ENCODE data around the gene NOP53. TPM values are rescaled to one million over a fixed set of nuclear protein-coding genes. Genes with fewer than 3 reads are reported as not detected.
A peak's percentile ranks its signal among the peaks of the same experiment; 100 is the strongest.

NOP53 gene
- total and polyA plus RNA-seq, 9 of the 15 experiments (the other 6 are each of a cell fraction or from before 2014, with no cell fraction given) = 6.5 to 274 (median 145) TPM

GRCh38 chr19:47707135-47707925 lies 38.0 kb upstream of the NOP53 start (continued):
- TF ChIP-seq ZBTB40 (IDR thresholded peaks at IDR 0.05) (peak; percentile 65), ZBTB40 (CRISPR knock-in tag; IDR thresholded peaks at IDR 0.05) (no peak), ZNF217 (CRISPR knock-in tag; IDR thresholded peaks at IDR 0.05) (no peak), NFIC (IDR thresholded peaks at IDR 0.05) (no peak), STAT5B (CRISPR knock-in tag; IDR thresholded peaks at IDR 0.05) (no peak), ZNF77 (CRISPR knock-in tag; IDR thresholded peaks at IDR 0.05) (no peak), ZNF274 (IDR thresholded peaks at IDR 0.05; ENCODE audit: borderline replicate concordance, low read depth, low read length) (no peak), JUN (IDR thresholded peaks at IDR 0.05; ENCODE audit: borderline replicate concordance, low read depth, low read length) (no peak), JUN (CRISPR knock-in tag; IDR thresholded peaks at IDR 0.05; ENCODE audit: borderline replicate concordance) (0 out of 2 replicates have a peak, but pooled peaks have one; percentile 20), IRF1 (CRISPR knock-in tag; IDR thresholded peaks at IDR 0.05; ENCODE audit: borderline replicate concordance) (no peak), STAT6 (CRISPR knock-in tag; IDR thresholded peaks at IDR 0.05) (no peak)
